ENCODE data around the gene KHNYN.

DNA sequence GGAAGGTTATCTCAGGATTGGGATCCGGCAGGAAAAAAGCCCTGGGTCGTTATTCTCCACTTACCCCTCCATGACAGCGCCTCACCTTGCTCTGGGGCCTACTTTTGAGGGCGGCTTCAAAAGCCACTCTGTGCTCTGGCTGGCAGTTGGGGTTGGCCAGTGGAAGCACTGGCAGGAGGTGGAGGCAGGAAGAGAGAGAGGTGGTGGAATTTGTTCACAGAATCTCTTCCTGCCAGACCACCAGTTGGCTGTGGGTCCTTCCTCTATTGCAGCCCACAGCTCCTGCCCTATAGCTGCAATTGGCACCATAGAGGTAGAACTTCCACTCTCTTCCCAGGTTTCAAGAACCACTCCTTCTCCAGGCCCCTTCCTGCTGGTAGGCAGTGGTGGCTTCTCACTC, 45.5 kb downstream of the KHNYN start:
- TF ChIP-seq, protein P1, sequence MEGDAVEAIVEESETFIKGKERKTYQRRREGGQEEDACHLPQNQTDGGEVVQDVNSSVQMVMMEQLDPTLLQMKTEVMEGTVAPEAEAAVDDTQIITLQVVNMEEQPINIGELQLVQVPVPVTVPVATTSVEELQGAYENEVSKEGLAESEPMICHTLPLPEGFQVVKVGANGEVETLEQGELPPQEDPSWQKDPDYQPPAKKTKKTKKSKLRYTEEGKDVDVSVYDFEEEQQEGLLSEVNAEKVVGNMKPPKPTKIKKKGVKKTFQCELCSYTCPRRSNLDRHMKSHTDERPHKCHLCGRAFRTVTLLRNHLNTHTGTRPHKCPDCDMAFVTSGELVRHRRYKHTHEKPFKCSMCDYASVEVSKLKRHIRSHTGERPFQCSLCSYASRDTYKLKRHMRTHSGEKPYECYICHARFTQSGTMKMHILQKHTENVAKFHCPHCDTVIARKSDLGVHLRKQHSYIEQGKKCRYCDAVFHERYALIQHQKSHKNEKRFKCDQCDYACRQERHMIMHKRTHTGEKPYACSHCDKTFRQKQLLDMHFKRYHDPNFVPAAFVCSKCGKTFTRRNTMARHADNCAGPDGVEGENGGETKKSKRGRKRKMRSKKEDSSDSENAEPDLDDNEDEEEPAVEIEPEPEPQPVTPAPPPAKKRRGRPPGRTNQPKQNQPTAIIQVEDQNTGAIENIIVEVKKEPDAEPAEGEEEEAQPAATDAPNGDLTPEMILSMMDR (IDR thresholded peaks at IDR 0.05) = no peak
- no peak for TF ChIP-seq POLR2A (IDR thresholded peaks at IDR 0.05)
